ENCODE results near the gene TAS2R41.

GRCh38 chr7:143495851-143496250 lies 18.2 kb downstream of the TAS2R41 start:
- TF ChIP-seq CTCF (IDR thresholded peaks at IDR 0.05) = no peak
- TF ChIP-seq POLR2AphosphoS5 (IDR thresholded peaks at IDR 0.05) = no peak
- TF ChIP-seq POLR2A (IDR thresholded peaks at IDR 0.05) = no peak
- TF ChIP-seq EP300 (IDR thresholded peaks at IDR 0.05) = no peak
